RPMI8226 (cell line): ENCODE results near the gene ZMYM3.
"Not testable (repeated sequence)": the region's sequence is repeated elsewhere in the genome, so short reads cannot be mapped to it uniquely, and the experiment has no call there.

Experiments used
- DNase-seq: peaks from one replicate; pipeline ENCODE4 v3.0.0-alpha.2; 2015

Gene ZMYM3

GRCh38 chrX:71254092-71254963 lies at the start of gene ZMYM3:
Gene ZMYM3, minus strand, starts transcription at chrX:71254140. Its CDS starts 885 bp downstream, at chrX:71253255.
- DNase-seq, result peak; percentile 90

GRCh38 chrX:71302461-71303213 lies 48.7 kb upstream of the ZMYM3 start:
- no peak for DNase-seq

- DNase-seq, result no peak
Measured at GRCh38 chrX:71301195-71301924, 47.4 kb upstream of the ZMYM3 start, which contains the start of gene ITGB1BP2. Gene ITGB1BP2, plus strand, starts transcription at chrX:71301750. Its CDS starts 57 bp downstream, at chrX:71301807.

GRCh38 chrX:71300495-71300894 lies 46.6 kb upstream of the ZMYM3 start:
- not testable (repeated sequence) for DNase-seq

DNA sequence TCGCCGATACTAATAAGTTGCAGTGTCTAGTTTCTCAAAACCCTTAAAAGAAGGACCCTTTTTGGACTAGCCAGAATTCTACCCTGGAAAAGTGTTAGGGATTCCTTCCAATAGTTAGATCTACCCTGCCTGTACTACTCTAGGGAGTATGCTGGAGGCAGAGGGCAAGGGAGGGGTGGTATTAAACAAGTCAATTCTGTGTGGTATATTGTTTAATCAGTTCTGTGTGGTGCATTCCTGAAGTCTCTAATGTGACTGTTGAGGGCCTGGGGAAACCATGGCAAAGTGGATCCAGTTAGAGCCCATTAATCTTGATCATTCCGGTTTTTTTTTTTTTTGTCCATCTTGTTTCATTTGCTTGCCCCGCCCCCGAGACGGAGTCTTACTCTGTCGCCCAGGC lies 46.1 kb upstream of the ZMYM3 start:
- DNase-seq, result not testable (repeated sequence)

DNA sequence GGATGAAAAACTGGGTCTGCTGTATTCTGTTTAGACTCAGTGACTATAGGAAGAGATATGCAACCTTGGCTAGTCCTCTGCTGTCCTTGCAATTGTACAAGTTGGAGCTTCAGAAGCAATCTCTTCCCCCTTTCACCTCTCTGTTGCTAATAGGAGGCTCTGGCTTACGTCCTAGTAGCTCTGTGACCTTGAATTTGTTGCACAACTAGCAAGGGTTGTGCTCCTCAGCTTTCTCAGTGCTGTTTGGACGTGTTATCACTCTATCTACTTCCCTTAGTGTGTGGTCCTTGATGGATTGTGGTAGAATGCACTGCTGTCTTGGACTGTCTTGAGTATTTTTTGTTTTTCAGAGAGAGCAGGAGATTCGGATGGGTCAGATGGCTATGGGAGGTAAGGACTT lies 44.2 kb upstream of the ZMYM3 start:
- DNase-seq, result no peak

- DNase-seq, result no peak
Measured at GRCh38 chrX:71296806-71297205, 42.9 kb upstream of the ZMYM3 start.

DNA sequence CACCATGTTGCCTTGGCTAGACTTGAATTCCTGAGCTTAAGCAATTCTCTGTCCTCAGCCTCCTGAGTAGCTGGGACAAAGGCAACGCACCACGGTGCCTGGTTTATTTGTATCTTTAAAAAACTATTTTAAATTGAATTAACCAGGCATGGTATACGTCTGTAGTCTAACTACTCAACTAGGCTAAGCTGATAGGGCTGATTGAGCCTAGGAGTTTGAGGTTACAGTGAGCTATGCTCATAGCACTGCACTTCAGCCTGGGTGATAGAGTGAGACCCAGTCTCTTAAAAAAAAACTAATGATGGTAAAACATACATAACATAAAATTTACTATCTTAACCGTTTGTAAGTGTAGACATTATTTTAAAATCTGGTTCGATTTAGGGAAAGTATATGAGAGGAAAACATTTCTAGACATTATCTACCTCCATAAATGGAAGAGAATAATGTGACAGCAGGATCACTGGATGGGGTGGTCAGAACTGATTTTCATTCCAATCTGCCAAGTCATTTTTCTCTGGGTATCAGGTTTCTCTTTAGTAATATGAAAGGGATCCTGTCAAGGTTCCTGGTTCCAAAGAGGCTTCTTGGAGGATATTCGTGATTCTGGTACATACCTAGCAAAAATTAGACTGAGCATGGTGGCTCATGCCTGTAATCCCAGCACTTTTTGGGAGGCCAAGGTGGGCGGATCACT lies 38.9 kb upstream of the ZMYM3 start:
- no peak for DNase-seq

DNA sequence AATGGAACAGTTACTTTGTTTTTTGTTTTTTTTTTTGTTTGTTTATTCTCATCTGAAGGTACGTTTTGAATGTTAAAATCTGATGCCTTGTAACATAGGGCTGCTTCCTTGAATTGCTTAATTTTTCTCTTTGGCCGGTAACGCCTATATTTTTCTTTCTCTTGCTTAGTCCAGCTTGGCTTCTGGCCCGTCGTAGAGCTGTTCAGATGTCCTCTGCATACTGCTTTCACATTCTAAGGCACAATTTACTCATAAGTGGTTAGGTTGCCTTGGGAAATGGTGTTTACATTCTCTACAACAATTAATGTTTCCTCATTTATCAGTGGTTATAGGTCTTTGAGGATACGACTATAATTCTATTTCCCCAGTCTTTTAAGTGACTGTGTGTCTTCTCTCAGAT lies 37.4 kb upstream of the ZMYM3 start:
- DNase-seq, result no peak

- no peak for DNase-seq
Measured at GRCh38 chrX:71285929-71286328, 32.0 kb upstream of the ZMYM3 start.

- DNase-seq, result peak; percentile 99
Measured at GRCh38 chrX:71283403-71284143, 29.6 kb upstream of the ZMYM3 start, which contains the start of gene NONO. Gene NONO, plus strand, starts transcription at chrX:71283635. Its CDS starts 7,003 bp downstream, at chrX:71290638.

GRCh38 chrX:71282514-71283402 lies 28.8 kb upstream of the ZMYM3 start:
- no peak for DNase-seq

DNA sequence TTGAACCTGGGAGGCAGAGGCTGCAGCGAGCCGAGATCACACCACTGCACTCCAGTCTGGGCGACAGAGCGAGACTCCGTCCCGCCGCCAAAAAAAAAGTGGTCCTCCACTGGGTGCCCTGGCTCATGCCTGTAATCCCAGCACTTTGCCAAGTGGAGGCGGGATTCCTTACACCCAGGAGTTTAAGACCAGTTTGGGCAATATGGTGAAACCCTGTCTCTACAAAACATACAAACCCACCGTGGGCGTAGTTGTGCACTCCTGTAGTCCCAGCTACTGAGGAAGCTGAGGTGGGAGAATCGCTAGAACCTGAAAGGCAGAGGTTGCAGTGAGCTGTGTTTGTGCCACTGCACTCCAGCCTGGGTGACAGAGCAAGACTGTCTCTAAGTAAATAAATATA lies 27.4 kb upstream of the ZMYM3 start:
- DNase-seq, result not testable (repeated sequence)

DNA sequence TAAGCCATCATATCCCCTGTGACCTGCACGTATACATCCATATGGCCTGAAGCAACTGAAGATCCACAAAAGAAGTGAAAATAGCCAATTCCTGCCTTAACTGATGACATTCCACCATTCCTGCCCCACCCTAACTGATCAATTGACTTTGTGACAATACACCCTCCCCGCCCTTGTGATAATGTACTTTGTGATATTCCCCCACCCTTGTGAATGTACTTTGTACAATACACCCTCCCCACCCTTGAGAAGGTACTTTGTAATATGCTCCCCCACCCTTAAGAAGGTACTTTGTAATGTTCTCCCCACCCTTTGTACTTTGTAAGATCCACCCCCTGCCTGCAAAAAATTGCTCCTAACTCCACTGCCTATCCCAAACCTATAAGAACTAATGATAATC lies 18.4 kb upstream of the ZMYM3 start:
- DNase-seq, result not testable (repeated sequence)

DNA sequence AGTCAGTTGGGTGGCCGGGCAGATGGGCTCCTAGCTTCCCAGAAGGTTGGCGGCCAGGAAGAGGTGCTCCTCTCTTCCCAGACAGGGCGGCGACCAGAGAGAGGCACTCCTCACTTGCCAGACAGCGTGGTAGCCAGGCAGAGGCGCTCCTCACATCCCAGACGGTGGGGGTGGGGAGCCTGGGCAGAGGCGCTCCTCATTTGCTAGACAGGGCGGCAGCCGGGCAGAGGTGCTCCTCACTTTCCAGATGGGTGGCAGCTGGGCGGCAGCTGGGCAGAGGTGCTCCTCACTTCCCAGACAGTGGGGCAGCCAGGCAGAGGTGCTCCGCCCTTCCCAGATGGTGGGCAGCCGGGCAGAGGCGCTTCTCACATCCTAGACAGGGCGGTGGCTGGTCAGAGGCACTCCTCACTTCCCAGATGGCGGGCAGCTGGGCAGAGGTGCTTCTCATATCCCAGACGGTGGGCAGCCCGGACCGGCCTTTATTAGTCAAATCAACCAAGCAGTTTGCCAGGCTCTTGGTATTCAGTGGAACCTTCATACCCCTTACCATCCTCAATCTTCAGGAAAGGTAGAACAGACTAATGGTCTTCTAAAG lies 16.0 kb upstream of the ZMYM3 start:
- no peak for DNase-seq

GRCh38 chrX:71268624-71269023 lies 14.7 kb upstream of the ZMYM3 start:
- not testable (repeated sequence) for DNase-seq

- no peak for DNase-seq
Measured at GRCh38 chrX:71256856-71257255, 2.9 kb upstream of the ZMYM3 start.

DNA sequence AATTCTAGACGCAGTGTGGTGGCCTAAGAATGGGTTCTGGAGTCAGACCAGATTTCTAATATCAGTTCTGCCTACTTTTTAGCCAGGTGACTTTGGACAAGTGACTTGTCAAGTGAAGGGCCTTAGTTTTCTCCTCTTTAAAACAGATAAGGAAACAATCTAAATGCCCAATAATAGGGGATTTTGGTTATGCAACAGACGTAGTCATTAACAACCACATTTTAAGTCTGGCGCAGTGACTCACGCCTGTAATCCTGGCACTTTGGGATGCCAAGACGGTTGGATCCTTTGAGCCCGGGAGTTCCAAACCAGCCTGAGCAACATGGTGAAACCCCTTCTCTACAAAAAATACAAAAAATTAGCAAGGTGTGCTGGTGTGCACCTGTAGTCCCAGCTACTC lies 2.1 kb upstream of the ZMYM3 start:
- DNase-seq, result no peak

- DNase-seq, result peak; percentile 63
Measured at GRCh38 chrX:71253253-71254091, 468 bp downstream of the ZMYM3 start.
